ENCODE data around the gene MPL. TPM values are rescaled to one million over a fixed set of nuclear protein-coding genes. Genes with fewer than 3 reads are reported as not detected.
"Not testable (repeated sequence)": the region's sequence is repeated elsewhere in the genome, so short reads cannot be mapped to it uniquely, and the experiment has no call there.

The MPL gene
- total RNA-seq, 2 donors from 2014 or later = not detected

GRCh38 chr1:43395523-43395922, 57.9 kb downstream of the MPL start:
- Mint-ChIP-seq H3K27me3 (no peaks in the 10 kb centered on the region), H3K27ac (no peak overlapping the region), H3K4me1 (ENCODE audit: low read depth in 2 of 2) (peaks cover 13 to 30% of the 10 kb centered on the region in 2 donors), H3K4me3 (no peak overlapping the region), H3K36me3 (peaks cover 7% of the 10 kb centered on the region), H3K9me3 (no peaks in the 10 kb centered on the region)
- DNase-seq (ENCODE audit: low spot score) (no peak), ATAC-seq (no peak)

- H3K9me3 Mint-ChIP-seq = no peaks in the 10 kb centered on the region
- peaks cover 9 to 26% of the 10 kb centered on the region in 2 donors for H3K4me1 Mint-ChIP-seq (ENCODE audit: low read depth in 2 of 2)
- no peak for DNase-seq (ENCODE audit: low spot score)
- no peak overlapping the region for H3K27ac Mint-ChIP-seq
- ATAC-seq = no peak
- H3K27me3 Mint-ChIP-seq = no peaks in the 10 kb centered on the region
- H3K4me3 Mint-ChIP-seq = no peak overlapping the region
- peaks cover 7% of the 10 kb centered on the region for H3K36me3 Mint-ChIP-seq
Observed at GRCh38 chr1:43396059-43396458, 58.4 kb downstream of the MPL start.

DNA sequence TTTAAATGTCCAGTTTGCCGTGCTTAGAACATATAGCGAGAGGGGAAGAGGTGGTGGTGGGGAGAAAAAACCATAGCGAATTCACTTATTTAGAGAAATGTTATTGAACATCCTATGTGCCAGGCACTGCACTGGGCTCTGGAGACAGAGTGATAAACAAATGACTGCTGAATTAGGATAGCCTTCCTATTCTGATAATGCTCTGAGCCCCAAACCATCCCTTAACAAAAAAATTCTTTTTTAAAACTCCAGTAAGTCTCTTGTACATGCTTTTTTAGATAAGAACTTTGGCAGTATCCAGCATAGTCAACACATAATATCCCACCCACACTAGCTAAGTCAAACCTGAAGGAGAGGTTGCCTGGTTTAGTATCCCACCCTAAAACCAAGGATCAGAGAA, 60.6 kb downstream of the MPL start:
- Mint-ChIP-seq H3K27me3 (no peaks in the 10 kb centered on the region), H3K36me3 (peaks cover 7% of the 10 kb centered on the region), H3K4me3 (no peak overlapping the region), H3K4me1 (ENCODE audit: low read depth in 2 of 2) (peaks cover 9 to 27% of the 10 kb centered on the region in 2 donors), H3K9me3 (no peaks in the 10 kb centered on the region), H3K27ac (no peak overlapping the region)
- DNase-seq (ENCODE audit: low spot score) (no peak), ATAC-seq (no peak)

DNA sequence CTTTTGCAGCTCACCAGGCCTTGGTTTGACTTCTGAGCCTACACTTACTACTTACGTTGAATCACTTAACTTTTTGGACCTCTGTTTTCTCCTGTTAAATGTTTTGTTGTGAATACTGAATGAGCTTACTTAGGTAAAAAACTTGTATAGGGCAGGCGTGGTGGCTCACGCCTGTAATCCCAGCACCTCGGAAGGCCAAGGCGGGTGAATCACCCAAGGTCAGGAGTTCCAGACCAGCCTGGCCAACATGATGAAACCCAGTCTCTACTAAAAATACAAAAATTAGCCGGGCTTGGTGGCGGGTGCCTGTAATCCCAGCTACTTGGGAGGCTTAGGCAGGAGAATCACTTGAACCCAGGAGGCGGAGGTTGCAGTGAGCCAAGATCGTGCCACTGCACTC, 62.8 kb downstream of the MPL start:
- ATAC-seq, H3K9me3 Mint-ChIP-seq: not testable (repeated sequence)
- H3K4me1 Mint-ChIP-seq (ENCODE audit: low read depth in 2 of 2) = peaks cover 7 to 25% of the 10 kb centered on the region in 2 donors

GRCh38 chr1:43402089-43402865, 64.7 kb downstream of the MPL start:
- peaks cover 7 to 21% of the 10 kb centered on the region in 2 donors for H3K4me1 Mint-ChIP-seq (ENCODE audit: low read depth in 2 of 2)
- peaks cover 18% of the 10 kb centered on the region for H3K36me3 Mint-ChIP-seq
- DNase-seq (ENCODE audit: low spot score) (no peak), ATAC-seq (no peak)
- H3K4me3 Mint-ChIP-seq = no peak overlapping the region
- H3K27me3 Mint-ChIP-seq = no peaks in the 10 kb centered on the region
- H3K9me3 Mint-ChIP-seq = no peaks in the 10 kb centered on the region
- peak overlapping the region in 1 of 2 donors; percentile 9 for H3K27ac Mint-ChIP-seq

More for the DNA sequence above, 62.8 kb downstream of the MPL start:
- peaks cover 13% of the 10 kb centered on the region for H3K36me3 Mint-ChIP-seq
- not testable (repeated sequence) for DNase-seq (ENCODE audit: low spot score); H3K27me3 Mint-ChIP-seq; H3K4me3 Mint-ChIP-seq; H3K27ac Mint-ChIP-seq

Other genes starting within 250 kb of the MPL start
- gene EBNA1BP2, start 165.5 kb upstream of the MPL start, total RNA-seq = 100 to 1,000 TPM in 1 of 2 donors, 10 to 100 TPM in 1; 76.4 to 152 TPM
- under 1 TPM in 1 of 2 donors, not detected in 1; 0.25 TPM for gene CFAP57, start 165.5 kb upstream of the MPL start, total RNA-seq
- gene TMEM125, start 67.8 kb upstream of the MPL start, total RNA-seq = not detected
- gene C1orf210, start 52.2 kb upstream of the MPL start, total RNA-seq = not detected
- gene TIE1, start 36.8 kb upstream of the MPL start, total RNA-seq = 10 to 100 TPM in 1 of 2 donors, 1 to 10 TPM in 1; 9.6 to 11.4 TPM
- 100 to 1,000 TPM in 1 of 2 donors, 10 to 100 TPM in 1; 98.7 to 152 TPM for gene CDC20, start 21.2 kb downstream of the MPL start, total RNA-seq
- gene ELOVL1, start 30.2 kb downstream of the MPL start, total RNA-seq = 100 to 1,000 TPM; 101 to 108 TPM
- 10 to 100 TPM; 42.6 to 57.9 TPM for gene MED8, start 52.0 kb downstream of the MPL start, total RNA-seq
- gene SZT2, start 52.1 kb downstream of the MPL start, total RNA-seq = 100 to 1,000 TPM in 1 of 2 donors, 10 to 100 TPM in 1; 73.3 to 119 TPM
- gene HYI, start 116.1 kb downstream of the MPL start, total RNA-seq = 10 to 100 TPM; 13.4 to 15.0 TPM
- 1 to 10 TPM in 1 of 2 donors, under 1 TPM in 1; 0.33 to 1.3 TPM for gene PTPRF, start 193.1 kb downstream of the MPL start, total RNA-seq